22Rv1 (cell line): Measurements from ENCODE around the gene SPCS1.
"Not testable (repeated sequence)": the region's sequence is repeated elsewhere in the genome, so short reads cannot be mapped to it uniquely, and the experiment has no call there.

Experiments
- H3K27ac ChIP-seq: fragments of 450-650 bp; 2 replicates; pipeline ENCODE4 v1.5.1; 2017
- CTCF ChIP-seq: fragments of 450-650 bp; IDR thresholded peaks from 2 replicates; pipeline ENCODE4 v1.5.1; 2017; ENCODE audit warnings: mild to moderate bottlenecking
- ZFX ChIP-seq: fragments of 450-650 bp; IDR thresholded peaks from 2 replicates; pipeline ENCODE4 v1.6.1; 2017; ENCODE audit warnings: antibody characterized with exemption, borderline replicate concordance

The SPCS1 gene

GRCh38 chr3:52705688-52706686, at the start of gene SPCS1, which contains the start of gene GLT8D1:
SPCS1 (plus strand) TSS chr3:52706106; CDS start chr3:52706247, 141 bp downstream.
GLT8D1 (minus strand) TSS chr3:52705791; CDS start chr3:52700460, 5,331 bp downstream.
- TF ChIP-seq CTCF (no peak), ZFX (no peak)
- peak within 1 kb of the TSS; percentile 91 for H3K27ac ChIP-seq

GRCh38 chr3:52660046-52660445, 45.9 kb upstream of the SPCS1 start:
- no peak for TF ChIP-seq ZFX
- no peak for TF ChIP-seq CTCF
- H3K27ac ChIP-seq = no peak overlapping the region

- H3K27ac ChIP-seq = no peak overlapping the region
- no peak for TF ChIP-seq ZFX
- TF ChIP-seq CTCF = no peak
Observed at GRCh38 chr3:52663098-52663497, 42.8 kb upstream of the SPCS1 start.

- no peak overlapping the region for H3K27ac ChIP-seq
Observed at GRCh38 chr3:52670621-52671521, 35.0 kb upstream of the SPCS1 start.

GRCh38 chr3:52671676-52672075, 34.2 kb upstream of the SPCS1 start:
- TF ChIP-seq CTCF (no peak), ZFX (no peak)
- no peak overlapping the region for H3K27ac ChIP-seq

More at GRCh38 chr3:52670621-52671521, 35.0 kb upstream of the SPCS1 start:
- TF ChIP-seq ZFX (no peak), CTCF (no peak)

- H3K27ac ChIP-seq = not testable (repeated sequence)
Observed at GRCh38 chr3:52676201-52676600, 29.7 kb upstream of the SPCS1 start.

- peak overlapping the region; percentile 42 for H3K27ac ChIP-seq
- TF ChIP-seq ZFX (no peak), CTCF (no peak)
Observed at GRCh38 chr3:52678265-52679198, 27.4 kb upstream of the SPCS1 start.
